ENCODE measurements around the gene FTSJ1. TPM values are rescaled to one million over a fixed set of nuclear protein-coding genes. Genes with fewer than 3 reads are reported as not detected.

The FTSJ1 gene
- total and polyA plus RNA-seq, 2 of the 8 experiments (the other 6 are each of a cell fraction or from before 2014, with no cell fraction given) = 62.4 to 80.4 TPM

DNA sequence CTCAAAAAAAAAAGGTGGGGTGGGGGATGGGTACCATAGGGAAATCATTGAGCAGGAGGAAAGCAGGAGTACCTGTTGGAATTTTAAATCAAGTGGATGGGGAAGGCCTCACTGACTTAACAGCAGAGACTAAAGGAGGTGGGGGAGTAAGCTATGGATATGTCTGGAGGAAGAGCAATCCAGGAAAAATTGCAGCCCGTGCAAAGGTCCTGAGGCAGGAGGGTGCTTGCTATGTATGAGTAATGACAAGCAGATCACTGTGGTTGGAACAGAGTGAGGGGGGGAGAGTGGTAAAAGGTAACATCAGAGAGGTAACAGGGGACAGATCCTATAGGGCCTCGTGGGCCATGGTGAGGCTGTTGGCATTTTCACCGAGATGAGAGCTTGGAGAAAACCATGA is 4.1 kb downstream of the FTSJ1 start:
- no peak for FAIRE-seq
- Histone ChIP-seq H2AK5ac (ENCODE audit: low read depth, low read length) (no peak overlapping the region), H3K4me1 (replicated peaks in 1 of 4; ENCODE audit: control insufficient read depth in 3 of 4, insufficient read depth in 4 of 4, low read length in 3 of 4) (no peaks in the 10 kb centered on the region), H3K36me3 (ENCODE audit: control insufficient read depth in 2 of 4, insufficient read depth in 4 of 4, low read length in 3 of 4) (peaks cover 0 to 21% (median 5%) of the 10 kb centered on the region in 4 experiments; a peak in 5 of 8 replicates), H3K14ac (ENCODE audit: insufficient read length) (no peak overlapping the region), H3K79me1 (ENCODE audit: low read depth, low read length) (no peaks in the 10 kb centered on the region), H4K5ac (ENCODE audit: insufficient read length, low read depth, low read length) (no peak overlapping the region), H4K8ac (ENCODE audit: extremely low read depth, insufficient read depth, low read length) (no peak overlapping the region), H3K23ac (ENCODE audit: insufficient read length) (no peak overlapping the region), H3K4me2 (ENCODE audit: insufficient read depth in 1 of 2, low read depth in 2 of 2, low read length in 2 of 2) (no peak overlapping the region), H3K9ac (replicated peaks in 1 of 4; ENCODE audit: extremely low read depth in 1 of 4, low read depth in 3 of 4, low read length in 3 of 4) (no peak overlapping the region), H4K91ac (replicated peaks; ENCODE audit: insufficient read length, low read length) (no peak overlapping the region), H3K18ac (ENCODE audit: extremely low read depth, low read length) (no peak overlapping the region), H3K23me2 (ENCODE audit: low read depth, low read length) (peaks cover 3% of the 10 kb centered on the region; the same call in 1 of the 2 replicates), H2BK15ac (ENCODE audit: low read length) (no peak overlapping the region), H2AFZ (ENCODE audit: low read length) (no peak overlapping the region), H3K4me3 (ENCODE audit: extremely low read depth in 1 of 4, insufficient read depth in 2 of 4, low read depth in 3 of 4, low read length in 4 of 4) (no peak overlapping the region), H3K27me3 (replicated peaks in 1 of 4; ENCODE audit: control insufficient read depth in 3 of 4, extremely low read depth in 1 of 4, insufficient read depth in 3 of 4, low read length in 3 of 4) (no peaks in the 10 kb centered on the region), H2BK120ac (replicated peaks; ENCODE audit: low read depth, low read length) (no peak overlapping the region), H3K9me3 (ENCODE audit: insufficient read depth in 2 of 2, low read depth in 1 of 2, low read length in 1 of 2) (no peaks in the 10 kb centered on the region), H3K79me2 (ENCODE audit: control insufficient read depth in 1 of 2, insufficient read depth in 2 of 2, low read length in 2 of 2) (peaks cover 0 to 24% of the 10 kb centered on the region in 2 experiments; a peak in 2 of 4 replicates), H3K56ac (replicated peaks; ENCODE audit: insufficient read length, low read depth, low read length) (no peak overlapping the region), H2BK12ac (ENCODE audit: low read depth, low read length) (no peak overlapping the region), H3K27ac (ENCODE audit: low read depth, low read length) (no peak overlapping the region), H4K20me1 (replicated peaks in 1 of 2; ENCODE audit: control insufficient read depth in 1 of 2, insufficient read depth in 2 of 2, low read length in 2 of 2) (peaks cover 0 to 7% of the 10 kb centered on the region in 2 experiments), H2BK5ac (ENCODE audit: low read depth, low read length) (no peak overlapping the region), H3K4ac (replicated peaks; ENCODE audit: insufficient read length, low read depth, low read length) (no peak overlapping the region), H2BK20ac (ENCODE audit: low read length) (no peak overlapping the region)
- ChIA-PET CTCF (ENCODE audit: partially characterized antibody) (interaction anchor here (0.8 kb wide), 1 partner anchor 12 kb away, joined by 3 read pairs; no protein-coding TSS in a partner anchor), POLR2A (ENCODE audit: partially characterized antibody) (interaction anchor here (0.8 to 1.4 kb wide), 2 partner anchors 13 to 205 kb away, joined by 3 to 5 read pairs; no protein-coding TSS in a partner anchor)
- 74% methylated on average over 2 of the region's 3 CpGs; no CpG with 5 or more reads in 1 of the 2 experiments for WGBS, 2 experiments (ENCODE audit: extremely low coverage in 1 of 2, insufficient coverage in 1 of 2, insufficient read length in 1 of 2, insufficient replicate concordance in 2 of 2, low coverage in 1 of 2, low lambda C conversion rate in 2 of 2, missing lambda C conversion rate in 1 of 2)
- TF ChIP-seq RFX5 (IDR thresholded peaks at IDR 0.05; ENCODE audit: borderline replicate concordance, low read depth, low read length) = no peak
- no peak for TF ChIP-seq SUZ12 (IDR thresholded peaks at IDR 0.05; ENCODE audit: low read length)
- no peak for TF ChIP-seq MAFK (IDR thresholded peaks at IDR 0.05; ENCODE audit: low read depth, low read length)
- TF ChIP-seq ZNF274 (IDR thresholded peaks at IDR 0.05; ENCODE audit: borderline replicate concordance, extremely low read depth, low read length) = no peak
- no peak for TF ChIP-seq RXRA (IDR thresholded peaks at IDR 0.05; ENCODE audit: insufficient read depth, low read depth, low read length)
- TF ChIP-seq MAX (IDR thresholded peaks at IDR 0.05) = no peak
- TF ChIP-seq CREB1 (IDR thresholded peaks at IDR 0.05) = no peak
- TF ChIP-seq HDAC2 (IDR thresholded peaks at IDR 0.05; ENCODE audit: borderline replicate concordance in 1 of 2, low read depth in 2 of 2, low read length in 2 of 2) = no peak
- TF ChIP-seq BACH1 (IDR thresholded peaks at IDR 0.05; ENCODE audit: low read length) = no peak
- TF ChIP-seq TEAD4 (IDR thresholded peaks at IDR 0.05; ENCODE audit: low read depth, low read length) = no peak
- no peak for TF ChIP-seq SIRT6 (IDR thresholded peaks at IDR 0.05; ENCODE audit: low read length)
- DNase-seq (ENCODE audit: low read depth in 1 of 2, low spot score in 2 of 2) = no peak

All from H1 (cell line).